HepG2 (cell line): ENCODE measurements around the gene HSP90AB1.

ENCODE experiments used
- EP300 ChIP-seq, 3 experiments: sonication (generic) in 1 of 3; formaldehyde crosslinking in 1 of 3; IDR thresholded peaks; 2 replicates each; pipeline versions ENCODE4 v1.5.1 to v1.6.1; 2011 to 2020; ENCODE audit warnings: low read depth in 2 of 3, low read length in 2 of 3, borderline replicate concordance in 1 of 3, improper control_type of control experiment in 1 of 3, mild to moderate bottlenecking in 1 of 3, missing genetic modification reagents in 1 of 3, moderate library complexity in 1 of 3
- ESRRA ChIP-seq: sonication (generic); formaldehyde crosslinking; IDR thresholded peaks from 2 replicates; pipeline ENCODE4 v1.5.1; 2020; ENCODE audit warnings: mild to moderate bottlenecking, low read depth, missing genetic modification reagents
- FOXM1 ChIP-seq: sonication (generic); formaldehyde crosslinking; IDR thresholded peaks from 2 replicates; pipeline ENCODE4 v1.5.0; 2020; ENCODE audit warnings: missing genetic modification reagents
- MXD4 ChIP-seq: IDR thresholded peaks from 2 replicates; pipeline ENCODE4 v1.6.1; 2016; ENCODE audit warnings: mild to moderate bottlenecking, missing biosample characterization, missing genetic modification reagents
- MYC ChIP-seq: sonication (generic); formaldehyde crosslinking; IDR thresholded peaks from 2 replicates; pipeline ENCODE4 v1.9.0; 2021; ENCODE audit warnings: missing genetic modification reagents, borderline replicate concordance
- RARA ChIP-seq: IDR thresholded peaks from 2 replicates; pipeline ENCODE4 v1.6.1; 2016; ENCODE audit warnings: missing genetic modification reagents, missing compliant biosample characterization
- SIN3A ChIP-seq: IDR thresholded peaks from 2 replicates; pipeline ENCODE4 v1.6.1; 2011; ENCODE audit warnings: low read depth, mild to moderate bottlenecking, control low read depth, low read length, borderline replicate concordance
- ZMAT3 ChIP-seq: sonication (generic); formaldehyde crosslinking; conservative IDR thresholded peaks from 2 replicates; pipeline ENCODE4 v1.7.0; 2021; ENCODE audit warnings: missing genetic modification reagents
- ZMYM4 ChIP-seq: sonication (generic); formaldehyde crosslinking; IDR thresholded peaks from 2 replicates; pipeline ENCODE4 v1.8.1; 2023; ENCODE audit warnings: mild to moderate bottlenecking, missing genetic modification reagents
- ZNF777 ChIP-seq: sonication (generic); formaldehyde crosslinking; IDR thresholded peaks from 2 replicates; pipeline ENCODE4 v1.4.0; 2020; ENCODE audit warnings: missing genetic modification reagents
- TF ChIP-seq, protein P1 (sequence below): sonication (generic); formaldehyde crosslinking; IDR thresholded peaks from 2 replicates; pipeline ENCODE4 v1.8.1; 2022; ENCODE audit warnings: low read depth, mild to moderate bottlenecking, missing genetic modification reagents
- TF ChIP-seq, protein P2 (sequence below): sonication (generic); formaldehyde crosslinking; IDR thresholded peaks from 2 replicates; pipeline ENCODE4 v1.5.0; 2020; ENCODE audit warnings: mild to moderate bottlenecking, missing genetic modification reagents, moderate library complexity

DNA sequence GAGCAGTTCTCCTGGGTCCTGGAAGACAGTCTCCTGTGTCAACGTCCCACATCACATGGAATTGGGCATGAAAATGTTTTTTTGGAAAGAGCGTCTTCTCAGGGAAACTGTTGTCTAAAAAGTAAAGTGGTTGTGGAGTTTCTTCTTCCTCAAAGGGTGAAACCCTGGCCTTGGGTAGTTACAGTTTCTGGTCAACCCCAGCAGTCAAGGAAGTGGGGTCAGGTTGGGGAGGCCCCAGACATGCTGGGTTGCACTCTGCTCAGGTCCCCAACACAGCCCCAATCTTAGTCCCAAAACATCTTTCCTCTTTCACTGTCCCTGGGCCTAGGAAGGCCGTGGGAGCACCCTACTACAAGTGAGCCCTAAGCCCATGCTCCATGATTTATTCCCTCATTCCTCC lies 19.4 kb downstream of the HSP90AB1 start:
- TF ChIP-seq EP300 (IDR thresholded peaks at IDR 0.05; ENCODE audit: low read depth in 2 of 2, low read length in 2 of 2): no peak
- TF ChIP-seq EP300 (CRISPR knock-in tag; IDR thresholded peaks at IDR 0.05; ENCODE audit: borderline replicate concordance): no peak
- no peak for TF ChIP-seq ZNF777 (CRISPR knock-in tag)
- TF ChIP-seq, protein P1, sequence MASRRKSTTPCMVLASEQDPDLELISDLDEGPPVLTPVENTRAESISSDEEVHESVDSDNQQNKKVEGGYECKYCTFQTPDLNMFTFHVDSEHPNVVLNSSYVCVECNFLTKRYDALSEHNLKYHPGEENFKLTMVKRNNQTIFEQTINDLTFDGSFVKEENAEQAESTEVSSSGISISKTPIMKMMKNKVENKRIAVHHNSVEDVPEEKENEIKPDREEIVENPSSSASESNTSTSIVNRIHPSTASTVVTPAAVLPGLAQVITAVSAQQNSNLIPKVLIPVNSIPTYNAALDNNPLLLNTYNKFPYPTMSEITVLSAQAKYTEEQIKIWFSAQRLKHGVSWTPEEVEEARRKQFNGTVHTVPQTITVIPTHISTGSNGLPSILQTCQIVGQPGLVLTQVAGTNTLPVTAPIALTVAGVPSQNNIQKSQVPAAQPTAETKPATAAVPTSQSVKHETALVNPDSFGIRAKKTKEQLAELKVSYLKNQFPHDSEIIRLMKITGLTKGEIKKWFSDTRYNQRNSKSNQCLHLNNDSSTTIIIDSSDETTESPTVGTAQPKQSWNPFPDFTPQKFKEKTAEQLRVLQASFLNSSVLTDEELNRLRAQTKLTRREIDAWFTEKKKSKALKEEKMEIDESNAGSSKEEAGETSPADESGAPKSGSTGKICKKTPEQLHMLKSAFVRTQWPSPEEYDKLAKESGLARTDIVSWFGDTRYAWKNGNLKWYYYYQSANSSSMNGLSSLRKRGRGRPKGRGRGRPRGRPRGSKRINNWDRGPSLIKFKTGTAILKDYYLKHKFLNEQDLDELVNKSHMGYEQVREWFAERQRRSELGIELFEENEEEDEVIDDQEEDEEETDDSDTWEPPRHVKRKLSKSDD (CRISPR knock-in tag): no peak
- no peak for TF ChIP-seq SIN3A
- no peak for TF ChIP-seq RARA (CRISPR knock-in tag)
- TF ChIP-seq FOXM1 (CRISPR knock-in tag): no peak
- TF ChIP-seq MYC (CRISPR knock-in tag): no peak
- TF ChIP-seq ZMYM4 (CRISPR knock-in tag): no peak
- TF ChIP-seq, protein P2, sequence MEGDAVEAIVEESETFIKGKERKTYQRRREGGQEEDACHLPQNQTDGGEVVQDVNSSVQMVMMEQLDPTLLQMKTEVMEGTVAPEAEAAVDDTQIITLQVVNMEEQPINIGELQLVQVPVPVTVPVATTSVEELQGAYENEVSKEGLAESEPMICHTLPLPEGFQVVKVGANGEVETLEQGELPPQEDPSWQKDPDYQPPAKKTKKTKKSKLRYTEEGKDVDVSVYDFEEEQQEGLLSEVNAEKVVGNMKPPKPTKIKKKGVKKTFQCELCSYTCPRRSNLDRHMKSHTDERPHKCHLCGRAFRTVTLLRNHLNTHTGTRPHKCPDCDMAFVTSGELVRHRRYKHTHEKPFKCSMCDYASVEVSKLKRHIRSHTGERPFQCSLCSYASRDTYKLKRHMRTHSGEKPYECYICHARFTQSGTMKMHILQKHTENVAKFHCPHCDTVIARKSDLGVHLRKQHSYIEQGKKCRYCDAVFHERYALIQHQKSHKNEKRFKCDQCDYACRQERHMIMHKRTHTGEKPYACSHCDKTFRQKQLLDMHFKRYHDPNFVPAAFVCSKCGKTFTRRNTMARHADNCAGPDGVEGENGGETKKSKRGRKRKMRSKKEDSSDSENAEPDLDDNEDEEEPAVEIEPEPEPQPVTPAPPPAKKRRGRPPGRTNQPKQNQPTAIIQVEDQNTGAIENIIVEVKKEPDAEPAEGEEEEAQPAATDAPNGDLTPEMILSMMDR (CRISPR knock-in tag): no peak
- TF ChIP-seq MXD4 (CRISPR knock-in tag): no peak
- no peak for TF ChIP-seq ZMAT3 (CRISPR knock-in tag)
- TF ChIP-seq ESRRA (CRISPR knock-in tag): no peak
